ENCODE data around the gene MAP7.

MAP7 gene

DNA sequence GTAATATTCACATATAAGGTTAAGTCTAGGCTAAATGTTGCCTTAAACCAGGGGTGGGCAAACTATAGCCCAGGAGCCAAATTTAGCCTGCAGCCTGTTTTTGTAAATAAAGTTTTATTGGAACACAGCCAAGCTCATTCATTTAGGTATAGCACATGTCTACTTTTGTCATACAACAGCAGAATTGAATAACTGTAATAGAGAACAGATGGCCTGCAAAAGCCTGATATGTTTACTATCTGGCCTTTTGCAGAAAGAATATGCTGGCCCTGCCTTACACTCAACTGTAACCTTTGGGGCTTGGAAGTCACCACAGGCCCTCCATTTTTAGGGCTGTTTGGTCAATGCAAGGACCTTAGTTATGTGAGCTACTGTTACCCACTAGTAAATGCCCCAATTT, 242.9 kb downstream of the MAP7 start:
- H3K27ac ChIP-seq: no peak overlapping the region
- no peak for DNase-seq
- in situ Hi-C loops (cut with HindIII; ENCODE audit: low pct_ligation_motif_present, low sequenced_read_pairs): no loop called here
- TF ChIP-seq, protein P1, sequence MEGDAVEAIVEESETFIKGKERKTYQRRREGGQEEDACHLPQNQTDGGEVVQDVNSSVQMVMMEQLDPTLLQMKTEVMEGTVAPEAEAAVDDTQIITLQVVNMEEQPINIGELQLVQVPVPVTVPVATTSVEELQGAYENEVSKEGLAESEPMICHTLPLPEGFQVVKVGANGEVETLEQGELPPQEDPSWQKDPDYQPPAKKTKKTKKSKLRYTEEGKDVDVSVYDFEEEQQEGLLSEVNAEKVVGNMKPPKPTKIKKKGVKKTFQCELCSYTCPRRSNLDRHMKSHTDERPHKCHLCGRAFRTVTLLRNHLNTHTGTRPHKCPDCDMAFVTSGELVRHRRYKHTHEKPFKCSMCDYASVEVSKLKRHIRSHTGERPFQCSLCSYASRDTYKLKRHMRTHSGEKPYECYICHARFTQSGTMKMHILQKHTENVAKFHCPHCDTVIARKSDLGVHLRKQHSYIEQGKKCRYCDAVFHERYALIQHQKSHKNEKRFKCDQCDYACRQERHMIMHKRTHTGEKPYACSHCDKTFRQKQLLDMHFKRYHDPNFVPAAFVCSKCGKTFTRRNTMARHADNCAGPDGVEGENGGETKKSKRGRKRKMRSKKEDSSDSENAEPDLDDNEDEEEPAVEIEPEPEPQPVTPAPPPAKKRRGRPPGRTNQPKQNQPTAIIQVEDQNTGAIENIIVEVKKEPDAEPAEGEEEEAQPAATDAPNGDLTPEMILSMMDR (IDR thresholded peaks at IDR 0.05; ENCODE audit: low read depth, low read length, missing control alignments): no peak
- H3K4me3 ChIP-seq (ENCODE audit: low read depth, low read length): no peak overlapping the region
- H3K36me3 ChIP-seq (replicated peaks): no peaks in the 10 kb centered on the region
- no peaks in the 10 kb centered on the region for H3K27me3 ChIP-seq (replicated peaks)

DNA sequence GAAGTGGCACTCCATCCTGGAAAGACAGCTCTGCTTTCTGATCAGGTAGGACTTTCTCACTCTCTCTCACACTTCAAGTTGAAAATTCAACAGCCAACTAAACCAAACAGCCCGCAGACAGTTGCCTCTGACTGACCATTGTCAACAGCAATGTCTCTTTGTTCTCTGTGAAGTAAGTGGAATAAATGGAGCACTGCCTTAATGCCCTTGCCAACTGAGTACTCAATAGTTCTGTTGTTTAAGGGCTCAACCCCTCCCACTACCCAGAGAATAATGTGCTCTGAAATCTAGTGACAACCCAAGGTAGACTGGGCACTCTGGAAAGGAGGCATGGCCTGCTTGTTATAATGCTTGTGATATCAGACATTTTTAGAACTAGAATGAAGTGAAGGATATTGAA, 243.8 kb downstream of the MAP7 start:
- Histone ChIP-seq H3K27me3 (replicated peaks) (no peaks in the 10 kb centered on the region), H3K4me3 (ENCODE audit: low read depth, low read length) (no peak overlapping the region), H3K27ac (no peak overlapping the region), H3K36me3 (replicated peaks) (no peaks in the 10 kb centered on the region)
- no peak for DNase-seq
- TF ChIP-seq, protein P1 (IDR thresholded peaks at IDR 0.05; ENCODE audit: low read depth, low read length, missing control alignments): no peak
- in situ Hi-C loops (cut with HindIII; ENCODE audit: low pct_ligation_motif_present, low sequenced_read_pairs): no loop called here

DNA sequence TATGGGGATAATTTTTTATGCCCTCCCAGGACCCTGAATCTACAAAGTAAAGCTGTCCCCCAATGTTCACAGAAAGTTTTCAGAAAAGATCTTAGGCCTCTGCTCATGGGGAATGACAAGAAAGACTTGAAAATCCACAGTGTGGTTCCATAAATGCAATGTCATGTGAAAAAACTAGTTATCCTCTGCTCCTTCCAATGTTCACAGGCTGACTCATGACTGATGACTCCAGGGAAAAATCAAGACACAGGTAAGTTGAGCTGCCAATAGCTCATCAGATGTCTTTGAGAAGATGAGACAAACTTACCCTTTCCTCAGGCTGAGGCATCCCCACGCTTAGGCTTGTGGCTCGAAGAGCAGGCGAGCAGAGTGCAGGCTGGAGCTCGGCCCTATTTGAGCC, 245.8 kb downstream of the MAP7 start:
- no peak overlapping the region for H3K4me3 ChIP-seq (ENCODE audit: low read depth, low read length)
- no peak overlapping the region for H3K27ac ChIP-seq
- TF ChIP-seq, protein P1 (IDR thresholded peaks at IDR 0.05; ENCODE audit: low read depth, low read length, missing control alignments): no peak
- no peak for DNase-seq
- in situ Hi-C loops (cut with HindIII; ENCODE audit: low pct_ligation_motif_present, low sequenced_read_pairs): no loop called here
- no peaks in the 10 kb centered on the region for H3K27me3 ChIP-seq (replicated peaks)
- H3K36me3 ChIP-seq (replicated peaks): no peaks in the 10 kb centered on the region

DNA sequence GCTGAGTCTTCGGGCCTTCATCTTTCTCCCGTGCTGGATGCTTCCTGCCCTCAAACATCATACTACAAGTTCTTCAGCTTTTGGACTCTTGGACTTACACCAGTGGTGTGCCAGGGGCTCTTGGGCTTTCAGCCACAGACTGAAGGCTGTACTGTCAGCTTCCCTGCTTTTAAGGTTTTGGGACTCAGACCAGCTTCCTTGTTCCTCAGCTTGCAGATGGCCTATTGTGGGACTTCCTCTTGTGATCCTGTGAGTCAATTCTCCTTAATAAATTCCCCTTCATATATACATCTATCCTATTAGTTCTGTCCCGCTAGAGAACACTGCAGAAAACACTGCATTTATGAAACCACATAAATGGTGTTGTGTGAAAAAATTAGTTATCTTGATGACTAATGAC, 246.7 kb downstream of the MAP7 start:
- no peak overlapping the region for H3K27ac ChIP-seq
- TF ChIP-seq, protein P1 (IDR thresholded peaks at IDR 0.05; ENCODE audit: low read depth, low read length, missing control alignments): no peak
- no peak for DNase-seq
- H3K4me3 ChIP-seq (ENCODE audit: low read depth, low read length): no peak overlapping the region
- no peaks in the 10 kb centered on the region for H3K36me3 ChIP-seq (replicated peaks)
- H3K27me3 ChIP-seq (replicated peaks): no peaks in the 10 kb centered on the region
- in situ Hi-C loops (cut with HindIII; ENCODE audit: low pct_ligation_motif_present, low sequenced_read_pairs): no loop called here

DNA sequence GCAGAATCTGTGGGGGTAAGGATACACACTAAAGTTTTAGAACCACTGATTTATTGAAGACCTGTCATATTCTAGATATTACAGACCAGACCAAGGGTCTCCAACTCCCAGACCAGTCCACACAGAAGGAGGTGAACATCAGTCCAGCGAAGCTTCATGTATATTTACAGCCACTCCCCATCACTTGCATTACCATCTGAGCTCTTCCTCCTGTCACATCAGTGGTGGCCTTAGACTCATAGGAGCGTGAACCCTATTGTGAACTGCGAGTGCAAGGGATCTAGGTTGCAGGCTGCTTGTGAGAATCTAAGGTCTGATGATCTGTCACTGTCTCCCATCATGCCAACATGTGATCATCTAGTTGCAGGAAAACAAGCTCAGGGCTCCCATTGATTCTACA, 255.6 kb downstream of the MAP7 start:
- Histone ChIP-seq H3K4me3 (ENCODE audit: low read depth, low read length) (no peak overlapping the region), H3K27me3 (replicated peaks) (no peaks in the 10 kb centered on the region), H3K36me3 (replicated peaks) (no peaks in the 10 kb centered on the region), H3K27ac (no peak overlapping the region)
- TF ChIP-seq, protein P1 (IDR thresholded peaks at IDR 0.05; ENCODE audit: low read depth, low read length, missing control alignments): no peak
- no peak for DNase-seq
- in situ Hi-C loops (cut with HindIII; ENCODE audit: low pct_ligation_motif_present, low sequenced_read_pairs): no loop called here

Data from brain microvascular endothelial cell (primary cell).